22Rv1 (cell line): ENCODE results near the gene AXIN2.

Source experiments
- ZFX ChIP-seq: fragments of 450-650 bp; IDR thresholded peaks from 2 replicates; pipeline ENCODE4 v1.6.1; 2017; ENCODE audit warnings: antibody characterized with exemption, borderline replicate concordance
- TF ChIP-seq, protein P1 (sequence below): fragments of 450-650 bp; IDR thresholded peaks from 2 replicates; pipeline ENCODE4 v1.5.1; 2017; ENCODE audit warnings: mild to moderate bottlenecking

DNA sequence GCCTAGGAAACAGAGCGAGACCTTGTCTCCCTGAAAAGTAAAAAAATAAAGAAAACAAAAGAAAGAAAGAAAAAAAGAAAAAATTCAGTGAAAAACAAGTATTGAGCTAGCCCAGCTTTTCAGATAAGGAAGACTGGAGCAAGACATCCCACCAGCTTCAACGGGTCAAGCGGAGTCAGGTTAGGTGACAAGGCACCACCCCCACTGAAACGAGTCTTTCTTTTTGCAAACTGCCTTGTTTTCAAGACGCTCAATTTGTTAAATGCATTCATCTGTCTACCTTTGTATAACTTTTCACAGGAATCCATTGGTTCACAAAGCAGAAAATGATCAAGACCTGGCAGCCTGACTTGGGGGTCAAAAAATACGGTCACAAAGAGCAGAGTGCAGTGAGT is 10.7 kb upstream of the AXIN2 start:
- TF ChIP-seq, protein P1, sequence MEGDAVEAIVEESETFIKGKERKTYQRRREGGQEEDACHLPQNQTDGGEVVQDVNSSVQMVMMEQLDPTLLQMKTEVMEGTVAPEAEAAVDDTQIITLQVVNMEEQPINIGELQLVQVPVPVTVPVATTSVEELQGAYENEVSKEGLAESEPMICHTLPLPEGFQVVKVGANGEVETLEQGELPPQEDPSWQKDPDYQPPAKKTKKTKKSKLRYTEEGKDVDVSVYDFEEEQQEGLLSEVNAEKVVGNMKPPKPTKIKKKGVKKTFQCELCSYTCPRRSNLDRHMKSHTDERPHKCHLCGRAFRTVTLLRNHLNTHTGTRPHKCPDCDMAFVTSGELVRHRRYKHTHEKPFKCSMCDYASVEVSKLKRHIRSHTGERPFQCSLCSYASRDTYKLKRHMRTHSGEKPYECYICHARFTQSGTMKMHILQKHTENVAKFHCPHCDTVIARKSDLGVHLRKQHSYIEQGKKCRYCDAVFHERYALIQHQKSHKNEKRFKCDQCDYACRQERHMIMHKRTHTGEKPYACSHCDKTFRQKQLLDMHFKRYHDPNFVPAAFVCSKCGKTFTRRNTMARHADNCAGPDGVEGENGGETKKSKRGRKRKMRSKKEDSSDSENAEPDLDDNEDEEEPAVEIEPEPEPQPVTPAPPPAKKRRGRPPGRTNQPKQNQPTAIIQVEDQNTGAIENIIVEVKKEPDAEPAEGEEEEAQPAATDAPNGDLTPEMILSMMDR: no peak
- no peak for TF ChIP-seq ZFX
